Measurements from ENCODE around the gene LRP4.
A peak's percentile ranks its signal among the peaks of the same experiment; 100 is the strongest.

Gene LRP4

DNA sequence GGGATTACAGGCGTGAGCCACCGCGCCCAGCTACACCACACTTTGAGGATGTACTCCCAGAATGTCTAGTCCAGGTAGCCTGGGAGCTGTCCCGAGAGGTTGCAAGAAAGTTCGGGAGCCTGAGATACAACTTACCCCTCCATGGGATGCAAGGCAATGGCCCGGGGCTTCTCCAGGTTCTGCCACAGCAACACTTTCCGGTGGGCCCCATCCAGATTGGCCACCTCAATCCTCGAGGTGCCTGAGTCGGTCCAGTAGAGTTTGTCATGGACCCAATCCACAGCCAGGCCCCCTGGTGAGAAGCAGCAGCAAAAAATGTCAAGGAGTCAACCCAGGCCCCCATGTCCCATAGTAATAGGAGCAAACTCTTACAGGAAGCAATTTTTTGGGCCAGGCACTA is 25.5 kb downstream of the LRP4 start:
- no peak for DNase-seq (ENCODE audit: low spot score)

DNA sequence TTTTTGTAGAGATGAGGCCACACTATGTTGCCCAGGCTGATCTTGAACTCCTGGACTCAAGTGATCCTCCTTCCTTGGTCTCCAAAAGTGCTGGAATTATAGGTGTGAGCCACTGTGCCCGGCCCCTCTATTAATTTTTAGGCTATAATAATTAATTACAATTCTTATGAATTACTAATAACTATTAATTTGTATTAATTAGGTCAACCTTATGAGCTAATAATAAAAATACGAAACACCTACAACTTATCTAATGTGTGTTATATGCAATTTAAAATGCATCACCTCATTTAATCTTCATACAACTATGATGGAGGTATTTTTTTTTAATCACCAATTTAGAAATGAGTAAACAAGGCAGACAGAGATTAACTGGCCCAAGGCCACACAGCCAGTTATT is 26.2 kb downstream of the LRP4 start:
- no peak for DNase-seq (ENCODE audit: low spot score)

DNA sequence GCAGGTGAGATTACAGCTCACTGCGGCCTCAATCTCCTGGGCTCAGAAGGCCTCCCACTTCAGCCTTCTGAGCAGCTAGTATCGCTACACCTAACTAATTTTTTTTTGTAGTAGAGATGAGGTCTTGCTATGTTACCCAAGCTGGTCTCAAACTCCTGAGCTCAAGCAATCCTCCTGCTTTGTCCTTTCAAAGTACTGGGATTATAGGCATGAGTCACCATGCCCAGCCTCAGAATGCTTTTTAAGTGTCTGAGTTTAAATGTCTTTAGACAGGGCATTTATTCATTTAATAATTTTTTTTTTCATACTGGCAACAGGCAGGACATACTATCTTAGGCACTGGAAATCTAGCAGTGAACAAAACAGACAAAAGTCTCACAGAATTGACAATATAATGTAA is 27.7 kb downstream of the LRP4 start:
- DNase-seq (ENCODE audit: low spot score), result no peak

DNA sequence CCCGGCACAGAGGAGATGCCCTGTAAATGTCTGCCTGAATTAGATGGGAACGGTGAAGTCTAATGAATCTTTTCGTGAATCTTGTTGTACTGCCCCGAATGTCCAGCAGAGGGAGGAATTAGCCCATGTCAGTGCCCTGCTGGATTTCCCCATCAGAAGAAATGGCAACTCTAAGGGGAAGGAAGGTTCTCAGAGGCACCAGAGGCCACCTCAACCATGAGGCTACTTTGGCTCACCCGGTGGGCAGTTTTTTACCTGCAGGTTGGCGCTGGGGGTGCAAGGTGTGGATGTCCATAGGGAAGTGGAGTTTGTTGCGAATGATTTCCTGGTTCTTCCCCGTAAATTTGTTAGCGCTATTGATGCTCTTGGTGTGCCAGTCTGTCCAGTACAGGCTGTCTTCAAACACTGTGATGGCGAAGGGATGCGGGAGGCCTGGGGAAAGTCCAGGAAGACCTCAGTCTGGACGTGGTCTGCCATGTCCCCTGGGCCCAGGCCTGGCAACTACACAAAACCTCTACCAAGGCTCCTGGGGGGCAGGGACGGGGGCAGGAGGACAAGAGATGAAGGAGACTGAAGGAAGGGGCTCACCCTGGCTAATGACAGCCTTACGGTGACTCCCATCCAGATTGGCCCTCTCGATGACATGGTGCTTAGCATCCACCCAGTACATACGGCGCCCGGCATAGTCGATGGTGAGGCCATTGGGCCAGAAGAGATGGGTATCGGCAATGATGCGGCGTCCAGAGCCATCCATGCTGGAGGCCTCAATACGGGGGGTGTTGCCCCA is 28.5 kb downstream of the LRP4 start:
- peak; percentile 84 for DNase-seq (ENCODE audit: low spot score)

DNA sequence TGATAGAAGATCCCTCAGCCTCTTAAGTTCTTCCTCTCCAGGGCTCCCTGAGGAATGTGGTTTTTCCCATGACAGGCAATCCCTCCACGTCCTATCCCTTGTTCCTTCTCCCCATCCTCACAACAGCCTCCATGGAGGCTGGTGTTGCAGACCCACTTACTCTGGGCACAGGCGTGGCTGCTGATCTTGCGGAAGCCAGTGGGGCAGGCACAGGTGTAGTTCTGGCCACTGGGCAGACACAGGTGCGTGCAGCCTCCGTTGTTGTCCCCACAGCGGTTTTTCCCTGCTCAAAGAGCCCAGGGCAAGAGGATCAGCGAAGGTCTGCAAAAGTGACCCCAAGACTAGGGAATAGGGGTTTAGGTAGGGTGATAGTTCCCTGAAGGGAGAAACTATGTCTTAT is 29.1 kb downstream of the LRP4 start:
- no peak for DNase-seq (ENCODE audit: low spot score)

DNA sequence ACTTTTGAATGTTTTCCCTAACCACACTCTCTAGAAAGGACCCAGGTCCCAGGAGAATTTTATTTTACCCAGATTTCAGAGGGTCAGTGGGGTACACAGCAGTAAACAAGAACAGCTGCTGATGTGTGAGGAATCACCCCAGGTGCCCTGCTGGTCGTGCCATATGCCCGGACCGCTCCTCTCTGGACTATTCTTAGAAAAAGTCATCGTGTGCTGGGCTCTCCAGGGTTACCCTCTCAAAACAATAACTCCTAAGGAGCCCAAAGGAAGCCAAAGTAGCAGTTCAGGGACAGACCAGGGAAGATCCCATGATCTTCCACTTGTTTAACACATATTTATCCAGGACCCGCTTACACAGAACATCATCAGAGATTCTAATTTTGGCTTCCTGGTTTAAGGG is 29.7 kb downstream of the LRP4 start:
- DNase-seq (ENCODE audit: low spot score), result no peak

DNA sequence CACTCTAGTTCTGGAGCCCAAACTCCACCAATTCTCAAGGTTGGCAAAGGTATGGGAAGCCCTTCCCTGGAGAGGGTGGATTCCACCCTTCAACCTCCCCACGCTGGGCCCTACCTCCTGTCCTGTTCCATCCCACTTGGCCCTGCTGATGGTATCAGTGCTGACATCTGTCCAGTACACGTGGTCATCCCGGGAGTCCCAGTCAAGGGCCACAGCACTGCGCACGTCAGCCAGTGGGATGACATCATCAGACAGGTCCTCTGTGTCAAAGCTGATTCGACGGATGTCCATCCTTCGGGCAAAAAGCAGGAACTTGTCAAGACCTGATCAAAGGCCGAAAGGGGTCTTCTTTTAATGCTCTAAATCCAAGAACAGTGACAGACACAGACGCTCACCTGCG is 32.1 kb downstream of the LRP4 start:
- DNase-seq (ENCODE audit: low spot score), result no peak

DNA sequence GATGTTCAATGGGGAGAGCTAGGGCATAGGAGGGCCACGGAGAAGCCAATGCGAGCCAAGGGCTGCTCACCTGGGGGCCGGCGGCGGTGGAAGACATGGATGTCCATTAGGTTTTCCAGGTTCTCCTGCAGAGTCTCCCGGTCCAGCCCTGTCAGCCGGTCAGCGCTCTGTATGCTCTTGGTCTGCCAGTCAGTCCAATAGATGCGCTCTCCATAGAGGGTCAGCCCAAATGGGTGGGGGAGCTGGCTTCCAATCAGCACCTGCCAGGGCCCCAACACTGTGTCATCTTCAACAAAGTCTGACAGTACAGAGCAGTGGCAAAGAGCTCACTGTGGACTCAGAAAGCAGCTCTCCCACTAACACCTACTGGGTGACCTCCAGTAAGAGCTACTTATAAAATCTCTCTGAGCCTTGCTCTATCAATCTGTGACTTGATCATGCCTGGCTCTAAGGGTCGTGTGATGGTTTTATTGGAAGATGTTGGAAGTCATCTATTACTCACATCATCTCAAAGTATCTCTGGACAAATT is 39.2 kb downstream of the LRP4 start:
- no peak for DNase-seq (ENCODE audit: low spot score)

DNA sequence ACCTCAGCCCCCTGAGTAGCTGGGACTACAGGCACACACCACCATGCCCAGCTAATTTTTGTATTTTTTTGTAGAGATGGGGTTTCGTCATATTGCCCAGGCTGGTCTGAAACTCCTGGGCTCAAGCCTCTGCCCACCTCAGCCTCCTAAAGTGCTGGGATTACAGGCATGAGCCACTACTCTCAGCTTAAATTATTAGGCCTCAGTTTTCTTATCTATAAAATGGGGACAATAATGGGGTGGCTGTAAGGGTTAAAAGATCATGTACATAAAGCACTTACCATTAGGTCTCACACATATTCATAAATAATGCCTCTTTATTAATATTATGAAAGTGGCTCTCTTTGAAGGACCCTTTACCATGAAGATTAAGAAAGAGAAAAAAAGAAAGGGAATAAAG is 40.8 kb downstream of the LRP4 start:
- DNase-seq (ENCODE audit: low spot score), result no peak

DNA sequence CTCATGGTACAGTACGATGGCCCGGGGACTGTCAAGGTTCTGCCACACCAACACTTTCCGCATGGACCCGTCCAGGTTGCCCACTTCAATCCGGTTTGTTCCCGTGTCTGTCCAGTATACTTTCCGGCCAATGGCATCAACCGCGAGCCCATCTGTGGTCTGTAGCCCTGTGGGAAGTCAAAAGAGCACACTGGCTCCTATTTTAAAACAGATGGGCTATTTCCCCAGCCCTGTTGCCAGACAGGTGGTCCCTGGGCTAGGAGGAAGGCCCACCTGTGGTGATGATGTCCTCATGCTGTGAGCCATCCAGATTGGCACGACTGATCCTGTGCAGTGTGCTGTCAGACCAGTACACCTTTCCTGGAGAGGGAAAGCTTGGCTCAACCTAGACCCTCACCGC is 41.9 kb downstream of the LRP4 start:
- DNase-seq (ENCODE audit: low spot score), result no peak

DNA sequence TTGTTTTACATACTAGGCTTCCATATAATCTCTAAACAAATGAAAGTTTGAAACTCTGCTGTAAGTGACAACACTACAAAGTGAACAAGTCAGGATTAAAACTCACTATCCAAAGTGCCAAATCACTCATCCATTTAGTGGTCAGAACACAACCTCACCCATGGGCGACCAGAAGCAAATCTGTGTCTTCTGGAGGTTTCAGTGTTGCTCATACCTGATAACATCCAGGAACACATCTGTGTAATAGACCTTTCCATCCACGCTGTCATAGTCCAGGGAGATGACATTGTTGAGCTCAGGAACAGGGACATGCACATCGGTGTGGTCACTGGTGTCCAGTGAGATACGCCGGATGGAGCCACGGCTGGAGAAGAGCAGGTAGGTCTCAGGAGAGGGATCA is 43.8 kb downstream of the LRP4 start:
- no peak for DNase-seq (ENCODE audit: low spot score)

DNA sequence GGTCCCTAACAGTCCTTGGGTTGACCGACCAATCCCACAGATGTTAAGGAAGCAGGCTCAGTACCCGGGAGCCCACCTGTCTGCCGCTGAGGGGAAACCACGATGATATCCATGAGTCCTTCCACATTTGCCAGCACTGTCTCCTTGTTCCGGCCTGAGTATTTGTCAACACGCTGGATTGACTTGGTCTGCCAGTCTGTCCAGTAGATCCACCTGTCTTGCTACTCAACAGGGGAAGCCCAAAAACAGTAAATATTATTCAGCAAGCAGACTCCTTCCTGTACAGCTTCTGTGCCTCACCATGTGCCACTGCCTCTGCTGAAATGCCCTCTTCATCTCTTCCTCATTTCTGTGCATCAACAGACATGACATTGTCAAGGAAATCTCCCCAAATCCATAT is 49.4 kb downstream of the LRP4 start:
- DNase-seq (ENCODE audit: low spot score), result no peak

DNA sequence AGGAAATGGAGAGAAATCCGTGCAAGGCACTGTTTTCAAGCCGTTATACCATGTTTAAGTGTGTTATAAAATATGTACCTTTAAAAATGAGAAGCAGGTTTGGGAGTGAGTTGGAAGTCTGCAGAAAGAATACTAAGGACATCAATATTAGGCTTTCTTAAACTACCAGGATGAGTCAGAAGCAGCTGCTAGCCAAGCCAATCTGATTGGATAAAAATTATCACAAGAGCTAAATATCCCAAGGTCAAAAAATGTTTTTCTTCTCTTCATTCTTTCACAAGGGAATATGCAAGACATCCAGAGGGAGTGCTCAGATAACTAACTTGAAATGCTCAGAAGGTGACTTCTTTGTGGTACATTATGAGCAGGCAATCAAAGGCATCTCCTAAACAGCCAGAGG is 53.0 kb downstream of the LRP4 start:
- no peak for DNase-seq (ENCODE audit: low spot score)

DNA sequence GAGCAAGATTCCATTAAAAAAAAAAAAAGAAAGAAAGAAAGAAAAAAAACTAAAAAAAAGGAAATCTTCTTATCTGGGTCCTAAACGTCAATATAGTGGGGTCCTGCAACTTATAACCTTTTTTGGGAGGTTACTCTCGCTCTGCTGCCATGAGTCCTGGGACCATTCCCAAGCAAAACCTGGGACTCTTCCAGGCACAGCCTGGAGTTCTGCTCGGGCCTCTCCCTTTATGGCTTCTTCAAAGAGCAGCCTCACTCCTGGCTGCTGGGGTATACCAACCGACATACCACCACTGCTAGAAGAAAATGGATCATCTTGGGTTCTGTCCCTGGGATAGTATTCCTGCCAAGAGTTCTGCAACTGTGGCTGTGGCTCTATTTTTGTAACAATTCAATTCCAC is 58.1 kb downstream of the LRP4 start:
- DNase-seq (ENCODE audit: low spot score), result no peak

DNA sequence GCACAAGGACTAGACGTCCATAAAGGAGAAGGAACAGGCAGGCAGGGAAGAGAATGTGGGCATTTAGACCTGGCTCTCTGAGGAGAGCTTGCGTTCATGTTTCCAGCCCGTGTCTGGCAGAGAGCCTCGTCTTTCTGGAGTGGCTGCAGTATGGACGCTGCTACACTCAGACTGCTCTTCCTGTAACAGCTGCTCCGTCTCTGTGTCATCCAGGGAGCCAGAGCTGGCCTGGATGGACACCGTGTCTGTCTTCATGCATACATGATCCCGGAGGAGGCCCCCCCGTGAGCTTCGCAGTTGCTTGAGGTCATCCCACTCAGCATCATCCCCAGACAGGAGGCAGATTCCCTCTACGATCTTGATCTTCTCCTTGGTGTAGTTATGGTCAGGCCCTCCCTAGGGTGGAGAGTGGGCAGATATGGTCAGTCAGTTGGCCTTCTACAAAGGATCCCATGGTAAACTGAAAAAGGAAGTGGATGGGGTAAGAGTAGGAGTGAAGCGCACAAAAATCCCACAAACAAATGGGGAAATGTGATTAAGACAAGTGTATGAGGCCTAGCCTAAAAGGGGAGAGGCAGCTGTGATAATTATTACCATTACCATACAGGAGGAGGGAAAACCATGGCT is 59.3 kb downstream of the LRP4 start:
- DNase-seq (ENCODE audit: low spot score), result no peak

DNA sequence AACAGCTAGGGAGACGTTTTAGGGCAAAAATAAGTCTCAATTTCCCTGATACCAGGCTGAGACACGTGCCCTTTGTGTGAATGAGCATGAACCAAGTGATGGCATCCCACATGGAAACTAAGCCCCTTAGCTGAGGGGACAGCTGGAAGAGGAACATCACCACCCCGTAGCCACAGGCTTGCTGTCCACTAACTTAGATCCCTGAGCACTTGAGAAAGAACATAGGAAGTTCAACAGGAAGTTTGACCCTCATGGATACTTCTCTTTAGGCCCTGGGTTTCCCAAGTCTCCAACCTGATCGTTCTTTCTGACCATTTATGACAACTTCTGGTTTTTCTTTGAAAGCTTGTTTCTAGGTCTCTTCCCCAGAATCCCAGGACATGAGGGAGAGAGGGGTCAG is 60.7 kb downstream of the LRP4 start:
- no peak for DNase-seq (ENCODE audit: low spot score)

DNA sequence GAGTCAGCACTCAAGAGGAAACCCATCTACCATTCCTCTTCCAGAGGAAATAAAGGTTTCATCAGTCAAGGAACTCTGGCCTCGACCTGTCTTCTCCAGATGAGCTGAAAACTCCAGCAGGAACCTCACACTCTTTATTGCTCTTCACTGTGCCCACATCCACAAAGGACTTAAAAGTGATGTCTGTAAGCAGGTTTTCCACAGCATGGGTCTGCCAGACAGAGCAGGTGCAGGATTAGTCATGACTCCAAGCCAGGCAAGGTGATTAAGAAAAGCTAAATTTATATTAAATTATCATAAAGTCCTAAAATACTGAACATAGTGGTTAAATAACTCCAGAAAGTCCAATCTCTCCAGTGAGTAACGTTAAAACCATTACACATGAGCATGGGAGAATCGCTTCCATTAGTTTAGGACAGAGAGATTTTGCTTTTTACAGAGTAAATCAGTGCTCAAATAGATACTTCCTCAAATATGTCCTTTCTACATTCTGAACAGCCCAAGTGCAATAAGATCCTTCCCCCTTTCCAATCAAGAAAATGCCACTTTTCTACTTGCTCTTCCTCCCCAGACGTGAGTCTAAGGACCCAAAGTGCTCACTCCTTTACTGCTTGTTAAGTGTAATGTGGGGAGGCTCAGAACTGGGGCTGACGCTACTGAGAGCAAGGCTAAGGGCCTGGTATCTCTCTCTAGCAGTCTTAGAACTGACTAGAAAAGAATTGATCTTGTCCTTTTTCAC is 61.6 kb downstream of the LRP4 start:
- DNase-seq (ENCODE audit: low spot score), result no peak

DNA sequence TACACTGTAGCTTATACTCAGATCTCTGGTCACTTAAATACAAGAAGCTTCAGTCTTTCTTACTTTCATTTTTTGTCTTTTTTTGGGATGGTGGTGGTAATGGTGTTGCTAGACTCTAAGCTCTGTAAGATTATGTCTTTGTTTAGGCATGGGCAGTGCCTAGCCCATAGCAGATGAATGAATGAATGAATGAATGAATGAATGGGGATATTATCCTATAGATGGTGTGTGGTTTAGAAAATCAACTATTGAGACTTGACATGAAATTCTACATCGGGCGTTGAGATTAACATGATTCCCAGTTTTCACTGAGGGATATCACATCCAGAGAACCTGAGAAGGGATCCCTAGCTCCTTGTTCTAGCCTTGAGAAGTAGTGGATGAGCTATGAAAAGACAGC is 62.5 kb downstream of the LRP4 start:
- no peak for DNase-seq (ENCODE audit: low spot score)

DNA sequence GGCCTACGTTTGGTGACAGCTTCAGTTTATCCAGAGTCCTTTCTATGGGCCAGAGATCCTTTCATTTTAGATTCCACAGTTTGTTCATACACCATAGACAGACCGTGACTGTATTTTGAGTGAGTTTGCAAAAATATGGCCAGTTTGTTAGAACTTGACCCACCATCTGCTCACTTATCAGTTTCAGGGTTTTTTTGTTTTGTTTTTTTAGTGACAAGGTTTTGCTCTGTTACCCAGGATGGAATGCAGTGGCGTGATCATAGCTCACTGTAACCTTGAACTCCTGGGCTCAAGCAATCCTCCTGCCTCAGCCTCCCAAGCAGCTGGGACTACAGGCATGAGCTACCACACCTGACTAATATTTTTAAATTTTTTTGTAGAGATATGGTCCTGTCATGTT is 63.2 kb downstream of the LRP4 start:
- DNase-seq (ENCODE audit: low spot score), result no peak

DNA sequence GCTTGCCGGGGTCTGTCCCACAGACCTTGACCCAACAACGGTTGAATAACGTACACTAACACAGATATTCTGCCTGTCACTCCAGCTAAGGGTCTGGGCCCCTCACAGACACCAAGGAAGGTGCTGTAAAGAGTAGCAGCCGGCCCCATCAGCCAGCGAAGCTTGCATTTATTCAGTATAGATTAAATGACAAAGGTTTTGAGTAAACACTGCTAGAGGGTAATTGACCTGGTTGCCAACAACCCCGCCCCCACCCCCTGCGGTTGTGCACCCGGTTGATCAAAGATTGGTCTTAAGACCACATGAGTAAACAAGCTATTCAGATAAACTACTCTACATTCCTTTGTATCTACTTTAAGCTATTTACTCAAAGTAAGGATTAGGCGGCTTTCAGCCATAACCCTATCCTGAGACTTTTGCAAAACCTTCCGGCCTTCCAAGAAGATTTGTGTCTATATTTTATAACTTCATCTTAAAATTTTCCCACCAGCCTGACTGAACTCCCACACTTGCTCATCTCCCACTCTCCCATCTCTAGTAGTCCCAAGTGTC is 67.4 kb downstream of the LRP4 start:
- no peak for DNase-seq (ENCODE audit: low spot score)

DNA sequence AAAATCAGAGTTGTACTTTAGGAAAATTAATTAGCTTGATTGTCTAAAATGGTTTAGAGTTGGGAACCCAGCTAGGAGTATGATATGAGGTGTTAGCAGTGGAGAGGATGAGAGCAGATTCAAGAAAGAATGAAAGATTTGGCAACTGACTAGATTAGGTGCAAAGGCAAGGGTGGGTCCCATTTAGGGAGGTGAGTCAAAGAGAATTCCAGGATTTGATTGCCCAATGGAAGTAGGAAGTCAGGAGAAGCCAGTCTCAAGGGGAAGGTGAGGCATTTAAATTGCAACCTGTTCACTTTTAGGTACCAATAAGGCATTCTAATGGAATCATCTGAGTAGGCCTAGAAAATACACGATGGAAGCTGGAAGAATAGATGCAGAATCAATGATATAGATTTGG is 68.7 kb downstream of the LRP4 start:
- DNase-seq (ENCODE audit: low spot score), result no peak

DNA sequence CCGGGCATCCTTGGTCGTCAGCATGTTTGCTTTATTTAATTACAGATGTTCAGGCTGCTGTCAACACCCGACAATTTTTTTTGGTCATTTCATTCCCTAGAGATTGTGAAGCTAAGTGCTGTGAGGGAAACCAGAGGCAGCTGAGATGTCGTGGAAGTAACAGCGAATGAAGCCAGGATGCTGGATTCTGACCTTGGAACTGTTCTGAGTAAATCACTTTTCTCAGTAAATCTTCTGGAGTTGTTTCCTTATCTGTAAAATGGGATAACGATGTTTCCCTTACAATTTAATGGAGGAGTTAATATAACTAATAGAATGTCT is 71.9 kb downstream of the LRP4 start:
- DNase-seq (ENCODE audit: low spot score), result no peak

Data from HuH-7 (cell line).